ENCODE measurements around the gene NELL1. TPM values are rescaled to one million over a fixed set of nuclear protein-coding genes. Genes with fewer than 3 reads are reported as not detected.

The NELL1 gene
- total RNA-seq, 1 experiment from 2014 or later: not detected

- Histone ChIP-seq H3K9me3 (ENCODE audit: control insufficient read depth, insufficient read depth, low read depth, low read length) (no peaks in the 10 kb centered on the region), H3K36me3 (ENCODE audit: control insufficient read depth, insufficient read depth, low read length) (no peaks in the 10 kb centered on the region), H3K4me1 (ENCODE audit: control insufficient read depth, insufficient read depth, low read length) (no peaks in the 10 kb centered on the region), H3K4me3 (ENCODE audit: low read depth in 2 of 2, low read length in 2 of 2) (no peak overlapping the region), H3K27me3 (ENCODE audit: control insufficient read depth, insufficient read depth, low read length) (no peaks in the 10 kb centered on the region), H3K27ac (ENCODE audit: low read length) (no peak overlapping the region)
- no TSS peak for BruUV-seq (replicated peaks)
- ChIA-PET CTCF (no interaction called here), POLR2A (no interaction called here)
- in situ Hi-C loops (cut with HindIII; ENCODE audit: low pct_unique_long_range_greater_than_20kb, low sequenced_read_pairs) (no loop called here), intact Hi-C loops (cut with micrococcal nuclease; ENCODE audit: unreplicated experiment) (no loop called here)
- ATAC-seq: no peak
- DNase-seq (ENCODE audit: low read depth, low spot score): no peak
- TF ChIP-seq, protein P1, sequence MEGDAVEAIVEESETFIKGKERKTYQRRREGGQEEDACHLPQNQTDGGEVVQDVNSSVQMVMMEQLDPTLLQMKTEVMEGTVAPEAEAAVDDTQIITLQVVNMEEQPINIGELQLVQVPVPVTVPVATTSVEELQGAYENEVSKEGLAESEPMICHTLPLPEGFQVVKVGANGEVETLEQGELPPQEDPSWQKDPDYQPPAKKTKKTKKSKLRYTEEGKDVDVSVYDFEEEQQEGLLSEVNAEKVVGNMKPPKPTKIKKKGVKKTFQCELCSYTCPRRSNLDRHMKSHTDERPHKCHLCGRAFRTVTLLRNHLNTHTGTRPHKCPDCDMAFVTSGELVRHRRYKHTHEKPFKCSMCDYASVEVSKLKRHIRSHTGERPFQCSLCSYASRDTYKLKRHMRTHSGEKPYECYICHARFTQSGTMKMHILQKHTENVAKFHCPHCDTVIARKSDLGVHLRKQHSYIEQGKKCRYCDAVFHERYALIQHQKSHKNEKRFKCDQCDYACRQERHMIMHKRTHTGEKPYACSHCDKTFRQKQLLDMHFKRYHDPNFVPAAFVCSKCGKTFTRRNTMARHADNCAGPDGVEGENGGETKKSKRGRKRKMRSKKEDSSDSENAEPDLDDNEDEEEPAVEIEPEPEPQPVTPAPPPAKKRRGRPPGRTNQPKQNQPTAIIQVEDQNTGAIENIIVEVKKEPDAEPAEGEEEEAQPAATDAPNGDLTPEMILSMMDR (IDR thresholded peaks at IDR 0.05): no peak
- no peak for TF ChIP-seq POLR2AphosphoS5 (IDR thresholded peaks at IDR 0.05; ENCODE audit: low read depth, low read length)
- TF ChIP-seq SIN3A (IDR thresholded peaks at IDR 0.05; ENCODE audit: borderline replicate concordance, insufficient read depth, low read depth, low read length): no peak
- TF ChIP-seq, protein P2, sequence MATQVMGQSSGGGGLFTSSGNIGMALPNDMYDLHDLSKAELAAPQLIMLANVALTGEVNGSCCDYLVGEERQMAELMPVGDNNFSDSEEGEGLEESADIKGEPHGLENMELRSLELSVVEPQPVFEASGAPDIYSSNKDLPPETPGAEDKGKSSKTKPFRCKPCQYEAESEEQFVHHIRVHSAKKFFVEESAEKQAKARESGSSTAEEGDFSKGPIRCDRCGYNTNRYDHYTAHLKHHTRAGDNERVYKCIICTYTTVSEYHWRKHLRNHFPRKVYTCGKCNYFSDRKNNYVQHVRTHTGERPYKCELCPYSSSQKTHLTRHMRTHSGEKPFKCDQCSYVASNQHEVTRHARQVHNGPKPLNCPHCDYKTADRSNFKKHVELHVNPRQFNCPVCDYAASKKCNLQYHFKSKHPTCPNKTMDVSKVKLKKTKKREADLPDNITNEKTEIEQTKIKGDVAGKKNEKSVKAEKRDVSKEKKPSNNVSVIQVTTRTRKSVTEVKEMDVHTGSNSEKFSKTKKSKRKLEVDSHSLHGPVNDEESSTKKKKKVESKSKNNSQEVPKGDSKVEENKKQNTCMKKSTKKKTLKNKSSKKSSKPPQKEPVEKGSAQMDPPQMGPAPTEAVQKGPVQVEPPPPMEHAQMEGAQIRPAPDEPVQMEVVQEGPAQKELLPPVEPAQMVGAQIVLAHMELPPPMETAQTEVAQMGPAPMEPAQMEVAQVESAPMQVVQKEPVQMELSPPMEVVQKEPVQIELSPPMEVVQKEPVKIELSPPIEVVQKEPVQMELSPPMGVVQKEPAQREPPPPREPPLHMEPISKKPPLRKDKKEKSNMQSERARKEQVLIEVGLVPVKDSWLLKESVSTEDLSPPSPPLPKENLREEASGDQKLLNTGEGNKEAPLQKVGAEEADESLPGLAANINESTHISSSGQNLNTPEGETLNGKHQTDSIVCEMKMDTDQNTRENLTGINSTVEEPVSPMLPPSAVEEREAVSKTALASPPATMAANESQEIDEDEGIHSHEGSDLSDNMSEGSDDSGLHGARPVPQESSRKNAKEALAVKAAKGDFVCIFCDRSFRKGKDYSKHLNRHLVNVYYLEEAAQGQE (IDR thresholded peaks at IDR 0.05; ENCODE audit: insufficient read depth in 1 of 2, low read depth in 2 of 2, low read length in 1 of 2): no peak
- no peak for TF ChIP-seq TCF7L2 (IDR thresholded peaks at IDR 0.05; ENCODE audit: low read depth, low read length)
Observed at GRCh38 chr11:21414953-21415352, 745.6 kb downstream of the NELL1 start.

DNA sequence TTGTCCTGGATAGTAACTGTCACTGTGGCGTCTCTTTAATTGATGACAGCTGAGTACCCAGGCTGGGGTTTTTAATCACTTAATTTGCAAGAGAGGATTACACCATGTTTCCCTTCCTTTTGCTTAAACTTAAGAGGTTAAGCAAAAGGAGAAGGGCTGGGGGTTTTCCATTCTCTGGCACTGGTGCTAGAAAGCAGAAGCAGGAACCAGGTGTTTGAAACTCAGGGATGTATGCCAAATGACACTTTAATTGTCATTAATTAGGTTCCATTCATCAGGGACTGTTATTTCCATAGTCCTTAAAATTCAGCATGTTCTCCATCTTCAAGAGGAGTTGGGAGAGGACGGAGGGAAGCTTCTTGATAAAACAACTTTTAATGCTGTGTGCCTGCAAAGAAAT is 746.2 kb downstream of the NELL1 start:
- in situ Hi-C loops (cut with HindIII; ENCODE audit: low pct_unique_long_range_greater_than_20kb, low sequenced_read_pairs): no loop called here
- intact Hi-C loops (cut with micrococcal nuclease; ENCODE audit: unreplicated experiment): no loop called here
- DNase-seq (ENCODE audit: low read depth, low spot score) (no peak), ATAC-seq (no peak)
- no peaks in the 10 kb centered on the region for H3K4me1 ChIP-seq (ENCODE audit: control insufficient read depth, insufficient read depth, low read length)
- ChIA-PET CTCF (no interaction called here), POLR2A (no interaction called here)
- no peak overlapping the region for H3K27ac ChIP-seq (ENCODE audit: low read length)
- H3K27me3 ChIP-seq (ENCODE audit: control insufficient read depth, insufficient read depth, low read length): no peaks in the 10 kb centered on the region
- H3K4me3 ChIP-seq (ENCODE audit: low read depth in 2 of 2, low read length in 2 of 2): no peak overlapping the region
- TF ChIP-seq, protein P2 (IDR thresholded peaks at IDR 0.05; ENCODE audit: insufficient read depth in 1 of 2, low read depth in 2 of 2, low read length in 1 of 2): no peak
- TF ChIP-seq TCF7L2 (IDR thresholded peaks at IDR 0.05; ENCODE audit: low read depth, low read length) (no peak), POLR2AphosphoS5 (IDR thresholded peaks at IDR 0.05; ENCODE audit: low read depth, low read length) (no peak), SIN3A (IDR thresholded peaks at IDR 0.05; ENCODE audit: borderline replicate concordance, insufficient read depth, low read depth, low read length) (no peak)
- TF ChIP-seq, protein P1 (IDR thresholded peaks at IDR 0.05): no peak
- no TSS peak for BruUV-seq (replicated peaks)
- no peaks in the 10 kb centered on the region for H3K9me3 ChIP-seq (ENCODE audit: control insufficient read depth, insufficient read depth, low read depth, low read length)
- H3K36me3 ChIP-seq (ENCODE audit: control insufficient read depth, insufficient read depth, low read length): no peaks in the 10 kb centered on the region
